ENCODE data around the gene ZNF740. TPM values are rescaled to one million over a fixed set of nuclear protein-coding genes. Genes with fewer than 3 reads are reported as not detected.
A peak's percentile ranks its signal among the peaks of the same experiment; 100 is the strongest.

The ZNF740 gene
- total RNA-seq, 1 donor from 2014 or later = 16.6 TPM

DNA sequence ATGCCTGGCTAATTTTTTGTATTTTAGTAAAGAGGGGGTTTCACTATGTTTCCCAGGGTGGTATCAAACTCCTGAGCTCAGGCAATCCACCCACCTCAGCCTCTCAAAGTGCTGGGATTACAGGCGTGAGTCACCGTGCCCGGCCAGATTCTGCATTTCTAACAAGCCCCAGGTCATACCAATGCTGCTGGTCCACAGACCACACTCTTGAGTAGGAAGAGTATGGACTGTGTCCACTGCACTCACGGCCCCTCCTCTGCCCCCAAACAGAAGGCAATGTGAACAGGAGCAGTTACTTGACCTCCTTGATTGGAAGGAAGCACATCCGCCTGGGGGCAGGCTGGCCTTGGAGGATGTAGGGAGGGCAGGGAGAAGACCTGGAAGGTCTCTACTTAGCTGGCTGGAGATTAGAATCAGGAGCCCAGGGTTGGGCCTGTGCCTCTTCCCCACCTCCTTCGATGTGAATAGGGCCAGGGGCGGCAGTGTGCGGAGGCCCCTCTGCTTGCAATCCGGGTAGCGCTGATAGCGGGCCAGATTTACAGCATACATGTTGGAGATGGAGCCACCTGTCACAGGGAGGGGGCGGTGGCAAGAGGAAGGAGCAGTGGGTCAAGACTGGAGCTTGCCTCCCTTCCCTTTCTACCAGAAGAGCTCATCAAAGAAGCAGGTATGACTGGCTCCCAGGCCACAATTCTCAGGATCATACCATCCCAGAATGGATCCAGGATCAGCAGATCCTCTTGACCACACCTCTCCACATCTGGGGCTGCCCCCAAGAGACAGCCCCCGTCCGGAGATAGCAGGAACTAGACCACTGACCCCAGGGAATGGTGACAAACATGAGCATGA lies 9.4 kb upstream of the ZNF740 start:
- TF ChIP-seq, protein P1, sequence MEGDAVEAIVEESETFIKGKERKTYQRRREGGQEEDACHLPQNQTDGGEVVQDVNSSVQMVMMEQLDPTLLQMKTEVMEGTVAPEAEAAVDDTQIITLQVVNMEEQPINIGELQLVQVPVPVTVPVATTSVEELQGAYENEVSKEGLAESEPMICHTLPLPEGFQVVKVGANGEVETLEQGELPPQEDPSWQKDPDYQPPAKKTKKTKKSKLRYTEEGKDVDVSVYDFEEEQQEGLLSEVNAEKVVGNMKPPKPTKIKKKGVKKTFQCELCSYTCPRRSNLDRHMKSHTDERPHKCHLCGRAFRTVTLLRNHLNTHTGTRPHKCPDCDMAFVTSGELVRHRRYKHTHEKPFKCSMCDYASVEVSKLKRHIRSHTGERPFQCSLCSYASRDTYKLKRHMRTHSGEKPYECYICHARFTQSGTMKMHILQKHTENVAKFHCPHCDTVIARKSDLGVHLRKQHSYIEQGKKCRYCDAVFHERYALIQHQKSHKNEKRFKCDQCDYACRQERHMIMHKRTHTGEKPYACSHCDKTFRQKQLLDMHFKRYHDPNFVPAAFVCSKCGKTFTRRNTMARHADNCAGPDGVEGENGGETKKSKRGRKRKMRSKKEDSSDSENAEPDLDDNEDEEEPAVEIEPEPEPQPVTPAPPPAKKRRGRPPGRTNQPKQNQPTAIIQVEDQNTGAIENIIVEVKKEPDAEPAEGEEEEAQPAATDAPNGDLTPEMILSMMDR (IDR thresholded peaks at IDR 0.05; ENCODE audit: insufficient read depth, low read length, severe bottlenecking) = no peak
- no peak overlapping the region for H3K4me3 ChIP-seq (ENCODE audit: low read depth, low read length)
- DNase-seq (ENCODE audit: low read depth) (no peak), FAIRE-seq (no peak)
- peaks cover 11% of the 10 kb centered on the region for H3K36me3 ChIP-seq (ENCODE audit: control insufficient read depth, insufficient read depth, low read length)
- H3K27me3 ChIP-seq (ENCODE audit: control insufficient read depth, insufficient read depth, low read length) = no peaks in the 10 kb centered on the region

DNA sequence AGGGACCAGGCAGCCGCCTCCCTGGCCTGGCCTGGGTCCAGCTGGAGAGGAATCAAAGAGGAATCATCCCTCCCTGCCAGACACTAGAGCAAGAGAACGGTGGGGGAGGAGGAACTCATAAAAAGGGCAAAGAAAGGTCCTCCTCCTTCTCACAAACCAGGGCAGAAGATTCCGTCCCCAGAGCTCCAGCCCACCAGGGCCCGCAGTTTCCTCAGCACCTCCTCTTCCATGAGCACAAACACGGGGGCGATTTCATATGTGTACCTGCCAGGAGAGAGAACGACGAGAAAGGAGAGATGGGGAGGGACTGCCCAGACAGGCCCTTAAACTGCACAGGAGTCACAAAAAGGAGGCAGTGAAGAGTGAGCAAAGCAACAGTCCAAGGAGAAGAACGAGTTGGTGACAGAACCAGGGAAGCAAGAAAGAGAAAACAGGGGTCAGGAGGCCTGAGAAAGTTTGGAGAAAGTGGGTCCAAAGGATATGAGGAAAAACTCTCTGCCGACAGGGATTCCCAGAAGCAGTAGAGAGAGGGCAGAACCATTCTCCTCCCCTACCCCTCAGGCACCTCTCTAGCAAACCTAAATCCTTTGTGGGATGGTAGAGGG lies 8.7 kb upstream of the ZNF740 start:
- H3K27me3 ChIP-seq (ENCODE audit: control insufficient read depth, insufficient read depth, low read length) = no peaks in the 10 kb centered on the region
- H3K4me3 ChIP-seq (ENCODE audit: low read depth, low read length) = no peak overlapping the region
- peaks cover 11% of the 10 kb centered on the region for H3K36me3 ChIP-seq (ENCODE audit: control insufficient read depth, insufficient read depth, low read length)
- FAIRE-seq (no peak), DNase-seq (ENCODE audit: low read depth) (no peak)
- TF ChIP-seq, protein P1 (IDR thresholded peaks at IDR 0.05; ENCODE audit: insufficient read depth, low read length, severe bottlenecking) = no peak

DNA sequence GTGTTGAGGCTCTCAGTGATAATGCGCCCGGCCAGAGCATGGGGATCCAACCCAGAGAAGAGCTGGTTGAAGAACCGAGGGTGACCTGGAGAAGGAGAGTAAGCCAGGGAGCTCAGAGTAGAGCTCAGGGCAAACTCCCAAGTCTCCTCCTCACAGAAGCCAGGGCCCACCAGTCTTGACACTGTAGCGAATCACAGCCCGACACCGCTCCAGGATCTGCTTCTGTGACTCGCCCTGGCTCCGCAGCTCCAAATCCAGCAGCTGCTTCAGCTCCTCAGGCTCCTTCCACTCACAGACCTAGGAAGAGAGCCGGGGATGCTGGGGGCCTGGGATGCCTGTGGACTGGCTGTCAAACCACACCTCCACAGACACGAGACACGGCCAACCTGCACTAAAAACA lies 8.2 kb upstream of the ZNF740 start:
- H3K27me3 ChIP-seq (ENCODE audit: control insufficient read depth, insufficient read depth, low read length) = no peaks in the 10 kb centered on the region
- TF ChIP-seq, protein P1 (IDR thresholded peaks at IDR 0.05; ENCODE audit: insufficient read depth, low read length, severe bottlenecking) = no peak
- FAIRE-seq (no peak), DNase-seq (ENCODE audit: low read depth) (no peak)
- peaks cover 11% of the 10 kb centered on the region for H3K36me3 ChIP-seq (ENCODE audit: control insufficient read depth, insufficient read depth, low read length)
- H3K4me3 ChIP-seq (ENCODE audit: low read depth, low read length) = no peak overlapping the region

DNA sequence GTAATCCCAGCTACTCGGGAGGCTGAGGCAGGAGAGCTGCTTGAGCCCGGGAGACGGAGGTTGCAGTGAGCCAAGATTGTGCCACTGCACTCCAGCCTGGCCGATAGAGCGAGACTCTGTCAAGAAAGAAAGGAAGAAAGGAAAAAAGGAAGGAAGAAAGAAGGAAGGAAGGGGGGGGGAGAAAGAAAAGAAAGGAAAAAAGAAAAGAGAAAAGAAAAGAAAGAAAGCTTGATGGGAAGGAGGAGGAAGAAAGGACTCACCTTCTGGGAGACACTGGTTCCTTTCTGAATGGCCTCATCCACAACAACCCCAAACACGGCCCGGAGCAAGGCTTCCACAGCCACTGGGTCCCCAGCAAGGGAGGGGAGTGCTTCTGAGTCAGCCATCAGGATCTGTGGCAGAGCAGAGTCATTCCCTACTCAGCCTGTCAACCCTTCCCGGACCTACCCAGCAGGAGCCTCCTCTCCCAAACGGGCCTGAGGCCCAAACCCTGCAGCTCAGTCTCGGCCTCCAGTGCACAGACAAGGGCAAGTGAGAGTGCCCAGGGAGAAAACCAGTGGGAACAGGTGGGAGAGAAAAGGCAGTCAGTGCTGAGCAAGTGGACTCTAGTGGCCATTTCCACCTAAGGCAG lies 7.3 kb upstream of the ZNF740 start:
- FAIRE-seq (no peak), DNase-seq (ENCODE audit: low read depth) (peak; percentile 42)
- H3K4me3 ChIP-seq (ENCODE audit: low read depth, low read length) = no peak overlapping the region
- no peaks in the 10 kb centered on the region for H3K27me3 ChIP-seq (ENCODE audit: control insufficient read depth, insufficient read depth, low read length)
- peaks cover 11% of the 10 kb centered on the region for H3K36me3 ChIP-seq (ENCODE audit: control insufficient read depth, insufficient read depth, low read length)
- TF ChIP-seq, protein P1 (IDR thresholded peaks at IDR 0.05; ENCODE audit: insufficient read depth, low read length, severe bottlenecking) = no peak

DNA sequence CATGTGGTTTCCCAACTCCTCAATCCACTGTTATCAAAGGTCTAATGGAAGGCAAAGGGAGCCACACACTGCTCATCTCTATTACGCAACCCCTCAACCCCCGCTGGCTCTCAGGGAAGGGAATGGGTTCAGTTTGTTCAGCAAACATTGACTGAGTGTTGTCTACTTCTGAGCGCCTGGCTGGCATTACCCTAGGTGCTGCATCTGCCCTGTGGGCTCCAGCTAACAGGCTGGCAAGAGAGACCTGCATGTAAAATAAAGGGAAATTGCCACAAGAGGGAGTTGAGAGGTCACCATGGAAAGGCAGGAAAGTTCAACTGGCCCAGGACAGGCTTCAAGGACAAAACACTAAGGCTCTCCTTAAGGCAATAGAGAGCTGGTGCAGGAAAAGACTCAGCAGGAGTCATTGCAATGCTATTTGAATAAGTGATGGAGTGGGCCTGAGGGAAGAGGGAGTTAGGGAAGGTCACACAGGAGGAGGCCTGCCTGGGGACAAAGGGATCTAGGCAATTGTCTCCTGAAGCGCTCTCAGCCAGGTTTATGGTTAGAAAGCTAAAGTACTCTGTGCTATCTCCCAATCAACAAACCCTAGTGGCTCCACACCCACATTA lies 5.5 kb upstream of the ZNF740 start:
- DNase-seq (ENCODE audit: low read depth) = peak; percentile 33
- peaks cover 7% of the 10 kb centered on the region for H3K36me3 ChIP-seq (ENCODE audit: control insufficient read depth, insufficient read depth, low read length)
- TF ChIP-seq, protein P1 (IDR thresholded peaks at IDR 0.05; ENCODE audit: insufficient read depth, low read length, severe bottlenecking) = peak; percentile 37
- H3K4me3 ChIP-seq (ENCODE audit: low read depth, low read length) = no peak overlapping the region
- no peaks in the 10 kb centered on the region for H3K27me3 ChIP-seq (ENCODE audit: control insufficient read depth, insufficient read depth, low read length)
- FAIRE-seq = no peak

All from bronchial epithelial cell (primary cell).